Spleen (tissue), 11 donors: ENCODE results near the gene PCNX2. TPM values are rescaled to one million over a fixed set of nuclear protein-coding genes. Genes with fewer than 3 reads are reported as not detected.
A peak's percentile ranks its signal among the peaks of the same experiment; 100 is the strongest.

Source experiments
- DNase-seq: peaks from one replicate; pipeline ENCODE4 v3.0.0-alpha.2; 2020
- H3K27ac ChIP-seq, 8 donors: fragments of 200-600 bp; sonication (generic) in 7 of 8; 1 replicate in 4 of 8; 2 replicates in 4 of 8; pipeline versions ENCODE4 v1.5.0 to v1.8.0; 2016 to 2021; ENCODE audit warnings: inconsistent platforms in 4 of 8, mild to moderate bottlenecking in 4 of 8, moderate library complexity in 1 of 8
- H3K27me3 ChIP-seq, 7 donors: fragments of 200-600 bp; sonication (generic) in 6 of 7; replicated peaks in 1 of 7; 1 replicate in 4 of 7; 2 replicates in 3 of 7; pipeline versions ENCODE4 v1.5.0 to v1.8.0; 2016 to 2021; ENCODE audit warnings: inconsistent platforms in 3 of 7, mild to moderate bottlenecking in 1 of 7
- H3K36me3 ChIP-seq, 6 donors: fragments of 200-600 bp; sonication (generic) in 5 of 6; 1 replicate in 4 of 6; 2 replicates in 2 of 6; pipeline versions ENCODE4 v1.5.0 to v1.8.0; 2016 to 2021; ENCODE audit warnings: inconsistent platforms in 2 of 6
- H3K4me1 ChIP-seq, 6 donors: fragments of 200-600 bp; sonication (generic) in 5 of 6; 1 replicate in 3 of 6; 2 replicates in 3 of 6; pipeline versions ENCODE4 v1.5.0 to v1.8.0; 2016 to 2021; ENCODE audit warnings: inconsistent platforms in 3 of 6
- H3K4me3 ChIP-seq, 8 donors: fragments of 200-600 bp; sonication (generic) in 7 of 8; 1 replicate in 4 of 8; 2 replicates in 4 of 8; pipeline versions ENCODE4 v1.5.0 to v1.8.0; 2016 to 2021; ENCODE audit warnings: inconsistent platforms in 4 of 8, mild to moderate bottlenecking in 4 of 8, moderate library complexity in 2 of 8
- H3K9me3 ChIP-seq, 8 donors: fragments of 200-600 bp; sonication (generic) in 7 of 8; 1 replicate in 4 of 8; 2 replicates in 4 of 8; pipeline versions ENCODE4 v1.5.0 to v1.8.0; 2016 to 2021; ENCODE audit warnings: inconsistent platforms in 4 of 8
- CTCF ChIP-seq, 11 experiments: fragments of 200-600 bp in 7 of 11; fragments of 450-650 bp in 4 of 11; sonication (generic) in 4 of 11; IDR thresholded peaks in 8 of 11; conservative IDR thresholded peaks in 3 of 11; 1 replicate in 7 of 11; 2 replicates in 4 of 11; pipeline versions ENCODE4 v1.4.0 to v1.8.0; 2016 to 2021; ENCODE audit warnings: antibody characterized with exemption in 11 of 11, inconsistent platforms in 4 of 11, mild to moderate bottlenecking in 1 of 11
- POLR2A ChIP-seq, 3 donors: fragments of 450-650 bp; IDR thresholded peaks; one replicate each; pipeline ENCODE4 v1.5.1; 2017; ENCODE audit warnings: antibody characterized with exemption in 3 of 3, mild to moderate bottlenecking in 1 of 3
- POLR2AphosphoS5 ChIP-seq, 3 donors: sonication (generic); formaldehyde crosslinking; IDR thresholded peaks; one replicate each; pipeline ENCODE4 v1.5.1; 2017; ENCODE audit warnings: antibody characterized with exemption in 3 of 3
- WGBS, 5 donors: extraction: QIAGEN DNeasy Blood & Tissue Kit in 3 of 5; methylation state at CpG; one replicate each; pipeline versions ENCODE4 v1.1.5 to v1.1.7; 2013 to 2018; 5-methylcytosine and 5-hydroxymethylcytosine counted together
- intact Hi-C: fragments of 100-400 bp; cut with DNase I; formaldehyde crosslinking; loops from one replicate; pipeline ENCODE4 v1.15.0; 2023; ENCODE audit warnings: low total_unique reads
- polyA plus RNA-seq, 3 donors: library from polyadenylated mRNA; stranded (reverse); fragments of 200-250 nt; gene quantifications; one replicate each; pipeline ENCODE4 v1.2.1, GENCODE V29; 2013
- total RNA-seq, 7 donors: library from RNA; depleted of rRNA in 3 of 7; stranded (reverse); fragments of >200 nt in 3 of 7; fragmentation: NEBNext Ultra II Directional in 4 of 7; extraction: Animal tissue kit (Norgen Biotek cat#: 25700) in 4 of 7; gene quantifications; one replicate each; pipeline versions ENCODE4 v1.1.0 to v1.2.1, GENCODE V29; 2016 to 2021
- donor health status: healthy with polysubstance abuse.
- donor health status: DM: no; HTN: no; CAD: no; lungs with moderate emphysema.
- donor health status: DM: no; HTN: no; CAD: no.
- donor health status: Bipolar disorder and iron deficiency.
- donor health status: healthy.
- donor health status: DM: no; HTN: no; CAD: no.
- donor health status: DM: yes; HTN: yes; CAD: no.

PCNX2 gene
- total and polyA plus RNA-seq, 10 donors, result 4.0 to 26.5 (median 15.4) TPM

GRCh38 chr1:233244183-233244582 lies 51.3 kb downstream of the PCNX2 start:
- Histone ChIP-seq H3K27me3 (no peaks in the 10 kb centered on the region), H3K27ac (no peak overlapping the region), H3K36me3 (peaks cover 0 to 12% (median 0%) of the 10 kb centered on the region in 6 donors), H3K4me1 (peaks cover 2 to 32% (median 12%) of the 10 kb centered on the region in 6 donors), H3K4me3 (no peak overlapping the region), H3K9me3 (no peaks in the 10 kb centered on the region)
- intact Hi-C loops, result no loop called here
- TF ChIP-seq POLR2A (IDR thresholded peaks at IDR 0.05), result no peak
- no peak for TF ChIP-seq POLR2AphosphoS5 (IDR thresholded peaks at IDR 0.05)
- TF ChIP-seq CTCF (IDR thresholded peaks at IDR 0.05 in 8 of 11, conservative IDR thresholded peaks at IDR 0.05 in 3 of 11), result no peak
- WGBS, 5 donors, result 88 to 97% (median 94%) methylated on average over 6 of the region's 6 CpGs
- no peak for DNase-seq

GRCh38 chr1:233242827-233243483 lies 52.6 kb downstream of the PCNX2 start:
- no peak for DNase-seq
- 21 to 44% (median 32%) methylated on average over 4 of the region's 4 CpGs for WGBS, 5 donors
- peak overlapping the region in 3 of 8 donors; percentile 49 to 68 (median 66) for H3K27ac ChIP-seq
- H3K27me3 ChIP-seq, result no peaks in the 10 kb centered on the region
- H3K4me3 ChIP-seq, result no peak overlapping the region
- intact Hi-C loops, result no loop called here
- H3K36me3 ChIP-seq, result peaks cover 0 to 4% (median 0%) of the 10 kb centered on the region in 6 donors
- TF ChIP-seq CTCF (IDR thresholded peaks at IDR 0.05 in 8 of 11, conservative IDR thresholded peaks at IDR 0.05 in 3 of 11), result no peak
- no peak for TF ChIP-seq POLR2A (IDR thresholded peaks at IDR 0.05)
- TF ChIP-seq POLR2AphosphoS5 (IDR thresholded peaks at IDR 0.05), result peak in 1 of 3 donors; percentile 10
- H3K9me3 ChIP-seq, result no peaks in the 10 kb centered on the region
- peaks cover 2 to 32% (median 12%) of the 10 kb centered on the region in 6 donors for H3K4me1 ChIP-seq

GRCh38 chr1:233241759-233242158 lies 53.8 kb downstream of the PCNX2 start:
- peak overlapping the region in 1 of 8 donors; percentile 68 for H3K27ac ChIP-seq
- intact Hi-C loops, result no loop called here
- H3K4me1 ChIP-seq, result peaks cover 2 to 32% (median 12%) of the 10 kb centered on the region in 6 donors
- H3K9me3 ChIP-seq, result no peaks in the 10 kb centered on the region
- 46 to 56% (median 48%) methylated on average over 2 of the region's 2 CpGs for WGBS, 5 donors
- no peak overlapping the region for H3K4me3 ChIP-seq
- H3K36me3 ChIP-seq, result peaks cover 0 to 5% (median 0%) of the 10 kb centered on the region in 6 donors
- no peak for DNase-seq
- H3K27me3 ChIP-seq, result no peaks in the 10 kb centered on the region
- no peak for TF ChIP-seq POLR2A (IDR thresholded peaks at IDR 0.05)

GRCh38 chr1:233240829-233241682 lies 54.5 kb downstream of the PCNX2 start:
- no peaks in the 10 kb centered on the region for H3K9me3 ChIP-seq
- intact Hi-C loops, result no loop called here
- no peaks in the 10 kb centered on the region for H3K27me3 ChIP-seq
- peaks cover 0 to 9% (median 0%) of the 10 kb centered on the region in 6 donors for H3K36me3 ChIP-seq
- no peak overlapping the region for H3K4me3 ChIP-seq
- 35 to 49% (median 42%) methylated on average over 8 of the region's 8 CpGs for WGBS, 5 donors
- TF ChIP-seq CTCF (IDR thresholded peaks at IDR 0.05 in 8 of 11, conservative IDR thresholded peaks at IDR 0.05 in 3 of 11) (peak in 9 of 11 experiments; percentile 20 to 78 (median 63)), POLR2A (IDR thresholded peaks at IDR 0.05) (no peak)
- H3K4me1 ChIP-seq, result peaks cover 2 to 32% (median 12%) of the 10 kb centered on the region in 6 donors
- peak overlapping the region in 1 of 8 donors; percentile 14 for H3K27ac ChIP-seq
- peak; percentile 86 for DNase-seq
